B cell (primary cell): ENCODE results near the gene NTM. TPM values are rescaled to one million over a fixed set of nuclear protein-coding genes. Genes with fewer than 3 reads are reported as not detected.

Experiments
- ATAC-seq: fragments of 200-7000 bp; cut with Tn5 transposase; one replicate; pipeline ENCODE4 v1.10.0; 2021; ENCODE audit warnings: low read depth, mild to moderate bottlenecking, moderate number of reproducible peaks, moderate library complexity
- CTCF ChIA-PET: fragments of 350-600 bp; sonication (Branson Sonifier 250); formaldehyde crosslinking; loops from one replicate; lab custom pipeline; 2021; ENCODE audit warnings: antibody characterized with exemption, inconsistent platforms; lab: Charles Lee
- POLR2A ChIA-PET: fragments of 350-600 bp; sonication (Branson Sonifier 250); formaldehyde crosslinking; loops from one replicate; lab custom pipeline; 2021; ENCODE audit warnings: antibody characterized with exemption; lab: Charles Lee
- DNase-seq: peaks from one replicate; pipeline ENCODE4 v3.0.0; 2013
- H2AFZ ChIP-seq: 2 replicates; pipeline ENCODE4 v1.6.1; 2012; ENCODE audit warnings: mild to moderate bottlenecking, low read depth, low read length; ENCODE audit not compliant: insufficient read depth, poor library complexity, severe bottlenecking
- H3K27ac ChIP-seq, 2 donors: 1 replicate in 1 of 2; 2 replicates in 1 of 2; pipeline ENCODE4 v1.5.1; 2012 to 2013; ENCODE audit warnings: low read length in 2 of 2, mild to moderate bottlenecking in 2 of 2, moderate library complexity in 1 of 2
- H3K27me3 ChIP-seq, 4 experiments: fragments of 200-600 bp in 1 of 4; sonication (generic) in 1 of 4; replicated peaks in 1 of 4; 1 replicate in 2 of 4; 2 replicates in 2 of 4; pipeline versions ENCODE4 v1.6.1 to v1.7.0; 2013 to 2016; ENCODE audit warnings: low read length in 3 of 4, mild to moderate bottlenecking in 2 of 4, mixed read lengths in 1 of 4, moderate library complexity in 1 of 4; ENCODE audit not compliant: insufficient read depth in 4 of 4, control insufficient read depth in 3 of 4; ENCODE audit errors: control extremely low read depth in 1 of 4
- H3K36me3 ChIP-seq, 2 experiments: replicated peaks in 1 of 2; 1 replicate in 1 of 2; 2 replicates in 1 of 2; pipeline versions ENCODE4 v1.6.1 to v1.7.1; 2013; ENCODE audit warnings: low read length in 1 of 2; ENCODE audit not compliant: insufficient read depth in 2 of 2, control insufficient read depth in 1 of 2; ENCODE audit errors: control extremely low read depth in 1 of 2, extremely low read depth in 1 of 2
- H3K4me1 ChIP-seq, 2 donors: fragments of 200-600 bp in 1 of 2; sonication (generic) in 1 of 2; 1 replicate in 1 of 2; 2 replicates in 1 of 2; pipeline versions ENCODE4 v1.5.1 to v1.6.1; 2013 to 2017; ENCODE audit warnings: low read length in 2 of 2; ENCODE audit not compliant: control insufficient read depth in 2 of 2, insufficient read depth in 2 of 2
- H3K4me2 ChIP-seq: replicated peaks from 2 replicates; pipeline ENCODE3; 2012; ENCODE audit warnings: mild to moderate bottlenecking, low read depth, low read length; ENCODE audit not compliant: poor library complexity, severe bottlenecking
- H3K4me3 ChIP-seq, 5 experiments: fragments of 200-600 bp in 1 of 5; sonication (generic) in 1 of 5; 1 replicate in 3 of 5; 2 replicates in 2 of 5; pipeline versions ENCODE4 v1.5.1 to v1.7.0; 2011 to 2016; ENCODE audit warnings: low read length in 4 of 5, mild to moderate bottlenecking in 4 of 5, low read depth in 2 of 5, control low read depth in 1 of 5, moderate library complexity in 1 of 5; ENCODE audit not compliant: insufficient read depth in 1 of 5; ENCODE audit errors: control extremely low read depth in 1 of 5, extremely low read depth in 1 of 5
- H3K79me2 ChIP-seq: fragments of 200-600 bp; sonication (generic); one replicate; pipeline ENCODE4 v1.6.0; 2016; ENCODE audit warnings: low read length; ENCODE audit not compliant: control insufficient read depth, insufficient read depth
- H3K9ac ChIP-seq: fragments of 200-600 bp; sonication (generic); 2 replicates; pipeline ENCODE4 v1.6.1; 2017; ENCODE audit warnings: mild to moderate bottlenecking, low read length, moderate library complexity
- H3K9me3 ChIP-seq, 3 donors: one replicate each; pipeline versions ENCODE4 v1.6.1 to v1.7.1; 2013; ENCODE audit warnings: low read length in 2 of 3; ENCODE audit not compliant: control insufficient read depth in 2 of 3, insufficient read depth in 1 of 3; ENCODE audit errors: control extremely low read depth in 1 of 3
- H4K20me1 ChIP-seq: 2 replicates; pipeline ENCODE4 v1.6.0; 2012; ENCODE audit warnings: mild to moderate bottlenecking, low read length; ENCODE audit not compliant: insufficient read depth, control insufficient read depth, poor library complexity, severe bottlenecking
- H3K27ac Mint-ChIP-seq: one replicate; pipeline ENCODE4 v1.8.0; 2021; ENCODE audit warnings: mixed read lengths
- H3K27me3 Mint-ChIP-seq: one replicate; pipeline ENCODE4 v1.8.0; 2021; ENCODE audit warnings: mixed read lengths
- H3K4me1 Mint-ChIP-seq: one replicate; pipeline ENCODE4 v1.8.0; 2021; ENCODE audit warnings: mixed read lengths
- H3K4me3 Mint-ChIP-seq: one replicate; pipeline ENCODE4 v1.8.0; 2021; ENCODE audit warnings: mixed read lengths
- H3K9me3 Mint-ChIP-seq: one replicate; pipeline ENCODE4 v1.8.0; 2022; ENCODE audit warnings: mixed read lengths; ENCODE audit not compliant: insufficient read depth
- CTCF ChIP-seq: fragments of 200-600 bp; IDR thresholded peaks from one replicate; pipeline ENCODE4 v1.8.0; 2022; ENCODE audit warnings: antibody characterized with exemption, mild to moderate bottlenecking
- EZH2 ChIP-seq: IDR thresholded peaks from 2 replicates; pipeline ENCODE4 v1.6.1; 2012; ENCODE audit warnings: borderline replicate concordance, low read depth, mild to moderate bottlenecking, moderate library complexity, low read length; ENCODE audit not compliant: insufficient read depth, poor library complexity, severe bottlenecking
- WGBS: methylation state at CpG from one replicate; pipeline ENCODE4 v1.1.5; 2013; ENCODE audit warnings: missing lambda C conversion rate; ENCODE audit not compliant: insufficient coverage; 5-methylcytosine and 5-hydroxymethylcytosine counted together
- intact Hi-C: fragments of 100-400 bp; cut with micrococcal nuclease; formaldehyde crosslinking; loops from one replicate; pipeline ENCODE4 v1.10.0; 2022
- polyA plus RNA-seq: library from polyadenylated mRNA; depleted of rRNA; stranded (reverse); fragments of >200 nt; gene quantifications from 2 replicates; pipeline ENCODE4 v1.2.3, GENCODE V29; 2012
- total RNA-seq, 2 donors: library from RNA; stranded (reverse); fragments of 120-200 nt in 1 of 2; gene quantifications; 1 replicate in 1 of 2; 2 replicates in 1 of 2; pipeline versions ENCODE4 v1.2.3 to v1.2.4, GENCODE V29; 2013 to 2022

The NTM gene
- total and polyA plus RNA-seq, 2 donors (not counting 1 experiment from before 2014, with no cell fraction given) = not detected

GRCh38 chr11:132358573-132358953 lies 988.1 kb downstream of the NTM start:
- Histone ChIP-seq H3K4me3 (no peak overlapping the region), H3K4me1 (no peaks in the 10 kb centered on the region), H3K36me3 (no peaks in the 10 kb centered on the region), H3K79me2 (no peaks in the 10 kb centered on the region), H2AFZ (no peak overlapping the region), H3K9me3 (no peaks in the 10 kb centered on the region), H3K4me2 (no peak overlapping the region), H3K9ac (no peak overlapping the region), H3K27ac (no peak overlapping the region), H4K20me1 (no peaks in the 10 kb centered on the region), H3K27me3 (no peaks in the 10 kb centered on the region)
- CTCF ChIA-PET = no interaction called here
- Mint-ChIP-seq H3K27ac (no peak overlapping the region), H3K27me3 (no peaks in the 10 kb centered on the region), H3K4me3 (no peak overlapping the region), H3K9me3 (peaks cover 2% of the 10 kb centered on the region), H3K4me1 (peaks cover 4% of the 10 kb centered on the region)
- WGBS = 78% methylated on average over 3 of the region's 4 CpGs
- intact Hi-C loops = no loop called here
- DNase-seq = no peak
- POLR2A ChIA-PET = no interaction called here
- TF ChIP-seq CTCF = no peak
- no peak for TF ChIP-seq EZH2
- ATAC-seq = no peak

- DNase-seq (no peak), ATAC-seq (no peak)
- H3K27me3 ChIP-seq = no peaks in the 10 kb centered on the region
- peaks cover 2% of the 10 kb centered on the region for H3K9me3 Mint-ChIP-seq
- H4K20me1 ChIP-seq = no peaks in the 10 kb centered on the region
- H3K36me3 ChIP-seq = no peaks in the 10 kb centered on the region
- no peak overlapping the region for H3K27ac Mint-ChIP-seq
- H3K9ac ChIP-seq = no peak overlapping the region
- ChIA-PET POLR2A (no interaction called here), CTCF (no interaction called here)
- H3K27me3 Mint-ChIP-seq = no peaks in the 10 kb centered on the region
- H3K9me3 ChIP-seq = no peaks in the 10 kb centered on the region
- peaks cover 4% of the 10 kb centered on the region for H3K4me1 Mint-ChIP-seq
- intact Hi-C loops = no loop called here
- H3K4me1 ChIP-seq = no peaks in the 10 kb centered on the region
- no peaks in the 10 kb centered on the region for H3K79me2 ChIP-seq
- no peak overlapping the region for H3K4me2 ChIP-seq
- no peak overlapping the region for H3K27ac ChIP-seq
- TF ChIP-seq EZH2 (no peak), CTCF (no peak)
- 73% methylated on average over 4 of the region's 8 CpGs for WGBS
- no peak overlapping the region for H2AFZ ChIP-seq
- H3K4me3 Mint-ChIP-seq = no peak overlapping the region
- no peak overlapping the region for H3K4me3 ChIP-seq
Measured at GRCh38 chr11:132361011-132361550, 990.7 kb downstream of the NTM start.
